Osteocyte (in vitro differentiated cells): ENCODE data around the gene TSHZ2. TPM values are rescaled to one million over a fixed set of nuclear protein-coding genes. Genes with fewer than 3 reads are reported as not detected.

Source experiments
- DNase-seq: peaks from one replicate; pipeline ENCODE4 v3.0.0; 2021; ENCODE audit warnings: mixed read lengths; ENCODE audit not compliant: unreplicated experiment; ENCODE audit errors: extremely low spot score
- H3K27ac Mint-ChIP-seq: one replicate; pipeline ENCODE4 v1.8.0; 2021; ENCODE audit warnings: mild to moderate bottlenecking, mixed read lengths; ENCODE audit not compliant: unreplicated experiment
- H3K27me3 Mint-ChIP-seq: one replicate; pipeline ENCODE4 v1.8.0; 2021; ENCODE audit warnings: mixed read lengths; ENCODE audit not compliant: unreplicated experiment
- H3K36me3 Mint-ChIP-seq: one replicate; pipeline ENCODE4 v1.8.0; 2021; ENCODE audit warnings: mixed read lengths; ENCODE audit not compliant: unreplicated experiment
- H3K4me1 Mint-ChIP-seq: one replicate; pipeline ENCODE4 v1.8.0; 2021; ENCODE audit warnings: mixed read lengths; ENCODE audit not compliant: unreplicated experiment
- H3K4me3 Mint-ChIP-seq: one replicate; pipeline ENCODE4 v1.8.0; 2021; ENCODE audit warnings: mild to moderate bottlenecking, moderate library complexity, mixed read lengths; ENCODE audit not compliant: unreplicated experiment
- H3K9me3 Mint-ChIP-seq: one replicate; pipeline ENCODE4 v1.8.0; 2021; ENCODE audit warnings: mixed read lengths; ENCODE audit not compliant: unreplicated experiment
- total RNA-seq: library from RNA; stranded (reverse); gene quantifications from 2 replicates; pipeline ENCODE4 v1.2.1, GENCODE V29; 2021
- TF ChIP-seq, protein P1 (sequence below): fragments of 200-600 bp; sonication (generic); IDR thresholded peaks from 2 replicates; pipeline ENCODE4 v1.5.0; 2021; ENCODE audit warnings: antibody characterized with exemption, mild to moderate bottlenecking, moderate library complexity

The TSHZ2 gene
- total RNA-seq, 1 donor from 2014 or later = not detected

DNA sequence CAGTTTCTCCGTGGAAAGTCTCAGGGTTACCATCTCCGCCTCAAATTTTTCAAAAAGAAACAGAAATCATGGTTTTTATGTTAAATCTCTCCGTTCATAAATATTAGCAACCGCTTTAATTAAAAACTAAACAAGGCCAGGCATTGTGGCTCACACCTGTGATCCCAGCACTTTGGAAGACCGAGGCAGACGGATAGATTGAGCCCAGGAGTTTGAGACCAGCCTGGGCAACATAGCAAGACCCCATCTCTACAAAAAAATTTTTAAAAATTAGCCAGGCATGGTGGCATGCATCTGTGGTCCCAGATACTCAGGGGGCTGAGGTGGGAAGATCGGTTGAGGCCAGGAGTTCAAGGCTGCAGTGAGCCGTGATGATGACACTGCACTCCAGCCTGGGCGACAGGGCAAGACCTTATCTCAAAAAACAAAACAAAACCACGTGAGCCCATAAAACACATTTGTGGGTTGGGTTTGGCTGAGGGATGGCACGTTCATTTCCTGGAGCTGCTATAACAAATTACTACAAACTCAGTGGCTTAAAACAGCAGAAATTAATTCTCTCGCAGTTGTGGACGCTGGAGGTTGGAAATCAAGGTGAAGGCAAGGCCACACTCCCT lies 398.3 kb downstream of the TSHZ2 start:
- H3K27me3 Mint-ChIP-seq = no peaks in the 10 kb centered on the region
- no peak overlapping the region for H3K27ac Mint-ChIP-seq
- no peaks in the 10 kb centered on the region for H3K4me1 Mint-ChIP-seq
- no peaks in the 10 kb centered on the region for H3K9me3 Mint-ChIP-seq
- H3K4me3 Mint-ChIP-seq = no peak overlapping the region
- DNase-seq = no peak
- TF ChIP-seq, protein P1, sequence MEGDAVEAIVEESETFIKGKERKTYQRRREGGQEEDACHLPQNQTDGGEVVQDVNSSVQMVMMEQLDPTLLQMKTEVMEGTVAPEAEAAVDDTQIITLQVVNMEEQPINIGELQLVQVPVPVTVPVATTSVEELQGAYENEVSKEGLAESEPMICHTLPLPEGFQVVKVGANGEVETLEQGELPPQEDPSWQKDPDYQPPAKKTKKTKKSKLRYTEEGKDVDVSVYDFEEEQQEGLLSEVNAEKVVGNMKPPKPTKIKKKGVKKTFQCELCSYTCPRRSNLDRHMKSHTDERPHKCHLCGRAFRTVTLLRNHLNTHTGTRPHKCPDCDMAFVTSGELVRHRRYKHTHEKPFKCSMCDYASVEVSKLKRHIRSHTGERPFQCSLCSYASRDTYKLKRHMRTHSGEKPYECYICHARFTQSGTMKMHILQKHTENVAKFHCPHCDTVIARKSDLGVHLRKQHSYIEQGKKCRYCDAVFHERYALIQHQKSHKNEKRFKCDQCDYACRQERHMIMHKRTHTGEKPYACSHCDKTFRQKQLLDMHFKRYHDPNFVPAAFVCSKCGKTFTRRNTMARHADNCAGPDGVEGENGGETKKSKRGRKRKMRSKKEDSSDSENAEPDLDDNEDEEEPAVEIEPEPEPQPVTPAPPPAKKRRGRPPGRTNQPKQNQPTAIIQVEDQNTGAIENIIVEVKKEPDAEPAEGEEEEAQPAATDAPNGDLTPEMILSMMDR = no peak
- H3K36me3 Mint-ChIP-seq = no peaks in the 10 kb centered on the region

DNA sequence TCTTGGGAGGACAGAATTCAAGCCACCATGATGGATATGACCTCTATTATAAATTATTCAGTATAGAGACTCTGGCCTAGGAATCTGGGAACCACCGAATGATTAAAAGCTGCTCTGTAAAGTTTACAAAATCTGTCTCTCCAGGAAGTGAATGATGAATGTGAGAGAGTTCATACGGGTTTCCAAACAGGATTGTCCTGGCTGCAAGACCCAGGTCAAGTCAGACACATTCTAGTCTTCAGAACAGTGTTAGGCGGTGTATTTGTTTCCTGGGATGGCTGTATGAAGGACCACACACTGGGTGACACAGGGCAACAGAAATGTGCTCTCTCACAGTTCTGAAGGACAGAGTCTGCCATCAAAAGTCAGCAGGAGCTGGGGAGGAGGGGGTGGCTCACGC lies 399.1 kb downstream of the TSHZ2 start:
- no peaks in the 10 kb centered on the region for H3K36me3 Mint-ChIP-seq
- H3K27ac Mint-ChIP-seq = no peak overlapping the region
- no peaks in the 10 kb centered on the region for H3K9me3 Mint-ChIP-seq
- H3K4me1 Mint-ChIP-seq = no peaks in the 10 kb centered on the region
- no peak for DNase-seq
- no peaks in the 10 kb centered on the region for H3K27me3 Mint-ChIP-seq
- H3K4me3 Mint-ChIP-seq = no peak overlapping the region
- TF ChIP-seq, protein P1 = no peak

DNA sequence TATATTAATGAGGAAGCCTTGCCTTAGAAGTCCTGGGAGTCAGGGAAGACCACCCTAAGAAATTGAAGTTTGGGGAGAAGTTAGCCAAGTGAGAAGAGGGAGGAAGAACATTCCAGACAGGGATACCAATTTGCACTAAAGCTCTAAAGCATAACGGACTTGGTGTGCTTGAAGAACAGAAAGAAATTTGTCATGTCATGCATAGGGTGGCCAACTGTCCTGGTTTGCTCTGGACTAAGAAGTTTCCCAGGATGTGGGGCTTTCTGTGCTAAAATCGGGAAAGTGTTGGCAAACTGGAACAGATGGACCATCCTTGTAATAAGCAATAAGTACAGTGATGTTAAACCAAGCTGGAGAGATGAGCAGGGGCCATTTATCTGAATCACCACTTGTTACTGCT lies 403.9 kb downstream of the TSHZ2 start:
- Mint-ChIP-seq H3K27me3 (no peaks in the 10 kb centered on the region), H3K9me3 (no peaks in the 10 kb centered on the region), H3K4me1 (no peaks in the 10 kb centered on the region), H3K27ac (no peak overlapping the region), H3K36me3 (no peaks in the 10 kb centered on the region), H3K4me3 (no peak overlapping the region)
- TF ChIP-seq, protein P1 = no peak
- no peak for DNase-seq

DNA sequence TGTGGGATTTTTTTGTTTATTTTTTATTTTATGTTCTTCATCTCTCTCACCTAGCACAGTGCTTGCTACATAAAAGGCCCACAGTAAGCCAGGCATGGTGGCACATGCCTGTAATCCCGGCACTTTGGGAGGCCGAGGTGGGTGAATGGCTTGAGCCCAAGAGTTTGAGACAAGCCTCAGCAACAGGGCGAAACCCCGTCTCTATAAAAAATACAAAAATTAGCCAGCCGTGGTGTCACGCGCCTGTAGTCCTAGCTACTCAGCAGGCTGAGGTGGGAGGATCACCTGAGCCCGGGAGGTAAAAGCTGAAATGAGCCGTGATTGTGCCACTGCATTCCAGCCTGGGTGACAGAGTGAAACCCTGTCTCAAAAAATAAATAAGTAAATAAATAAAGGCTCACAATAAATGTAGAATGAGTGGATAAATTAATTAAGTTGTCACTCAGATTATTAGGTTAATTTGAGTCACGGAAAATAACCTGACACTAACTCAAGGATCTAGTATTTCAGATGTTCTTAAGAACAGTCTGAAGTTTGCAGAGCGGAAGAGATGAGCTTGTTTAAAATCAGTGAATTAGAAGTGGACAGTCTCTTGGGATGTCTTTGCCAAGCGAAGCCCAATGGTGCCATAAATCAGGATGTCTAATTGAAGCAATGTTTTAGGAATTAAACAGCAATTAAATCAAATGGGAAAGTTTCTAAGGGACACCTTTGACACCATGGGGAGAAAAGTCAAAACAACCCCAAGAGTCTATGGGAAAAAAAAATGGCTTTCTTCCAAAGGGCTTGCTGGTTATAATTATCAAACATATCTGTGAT lies 407.1 kb downstream of the TSHZ2 start:
- Mint-ChIP-seq H3K27me3 (peaks cover 8% of the 10 kb centered on the region), H3K27ac (no peak overlapping the region), H3K4me3 (no peak overlapping the region), H3K9me3 (no peaks in the 10 kb centered on the region), H3K4me1 (no peaks in the 10 kb centered on the region), H3K36me3 (no peaks in the 10 kb centered on the region)
- no peak for DNase-seq
- TF ChIP-seq, protein P1 = no peak

DNA sequence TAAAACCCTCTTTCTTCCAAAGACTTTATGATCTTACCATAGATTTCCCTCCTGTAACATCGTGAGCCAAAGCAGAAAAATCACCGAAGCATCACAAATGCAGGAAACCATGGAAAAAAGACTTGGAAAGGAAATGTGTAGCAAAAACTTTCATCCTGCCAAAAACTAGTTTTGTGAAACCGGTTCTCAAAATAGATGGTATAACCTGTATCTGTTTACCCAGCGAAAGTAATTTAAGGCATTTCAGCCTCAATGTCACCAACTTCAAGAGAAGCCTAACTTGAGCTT lies 407.6 kb downstream of the TSHZ2 start:
- Mint-ChIP-seq H3K27ac (no peak overlapping the region), H3K27me3 (peaks cover 8% of the 10 kb centered on the region), H3K4me1 (no peaks in the 10 kb centered on the region), H3K36me3 (no peaks in the 10 kb centered on the region), H3K9me3 (no peaks in the 10 kb centered on the region), H3K4me3 (no peak overlapping the region)
- DNase-seq = no peak
- TF ChIP-seq, protein P1 = no peak
